HG03558 (cell line): ENCODE results near the gene IQSEC3.

Source experiments
- ATAC-seq: cut with Tn5 transposase; IDR thresholded peaks from one replicate; pipeline ENCODE4 v1.9.1; 2021; ENCODE audit warnings: moderate number of reproducible peaks; ENCODE audit not compliant: unreplicated experiment; ENCODE audit errors: extremely low read depth

IQSEC3 gene

GRCh38 chr12:224330-224729 is 157.8 kb downstream of the IQSEC3 start:
- no peak for ATAC-seq

GRCh38 chr12:225012-225411 is 158.4 kb downstream of the IQSEC3 start:
- no peak for ATAC-seq

- no peak for ATAC-seq
Observed at GRCh38 chr12:226401-226800, 159.8 kb downstream of the IQSEC3 start.

- no peak for ATAC-seq
Observed at GRCh38 chr12:227286-227915, 160.8 kb downstream of the IQSEC3 start.
